Measurements from ENCODE around the gene ZAP70.
"Not testable (repeated sequence)": the region's sequence is repeated elsewhere in the genome, so short reads cannot be mapped to it uniquely, and the experiment has no call there.

ZAP70 gene

DNA sequence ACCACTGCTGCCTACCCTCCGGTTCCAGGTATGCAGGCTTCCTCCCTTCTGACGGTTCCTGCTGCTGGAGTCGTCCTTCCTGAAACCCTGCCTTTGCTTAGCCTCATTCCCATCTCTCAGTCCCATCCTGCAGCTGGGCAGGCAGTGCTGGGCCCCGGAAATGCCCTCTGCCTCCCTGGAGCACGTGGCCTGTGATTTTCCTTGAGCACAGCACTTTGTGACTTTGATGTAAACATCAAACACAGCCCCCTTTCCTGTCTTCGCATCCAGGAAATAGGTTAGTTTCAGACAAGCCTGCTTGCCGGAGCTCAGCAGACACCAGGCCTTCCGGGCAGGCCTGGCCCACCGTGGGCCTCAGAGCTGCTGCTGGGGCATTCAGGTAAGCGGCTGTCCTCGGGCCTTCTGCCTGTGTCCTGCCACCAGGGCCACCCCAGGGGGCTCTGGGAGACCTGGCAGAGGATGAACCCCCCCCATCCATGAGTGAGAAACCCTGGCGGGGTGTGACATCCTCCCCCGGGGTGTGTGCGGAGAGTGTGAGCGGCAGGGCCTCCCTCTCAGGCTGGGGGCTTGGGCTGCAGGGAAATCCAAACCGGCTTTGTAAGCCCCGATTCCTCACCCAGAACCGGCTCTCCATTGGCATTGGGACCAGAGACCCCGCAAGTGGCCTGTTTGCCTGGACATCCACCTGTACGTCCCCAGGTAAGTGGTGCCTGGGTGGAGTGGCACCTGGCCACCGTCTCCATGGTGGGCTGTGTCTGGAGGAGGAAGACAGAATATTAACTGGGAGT is at the start of gene ZAP70:
Gene ZAP70 (plus strand): TSS at position 281 of the 788 bp plus-strand sequence. CDS start 10,461 bp downstream, outside the sequence.
- DNase-seq (ENCODE audit: low read depth), result peak; percentile 54

DNA sequence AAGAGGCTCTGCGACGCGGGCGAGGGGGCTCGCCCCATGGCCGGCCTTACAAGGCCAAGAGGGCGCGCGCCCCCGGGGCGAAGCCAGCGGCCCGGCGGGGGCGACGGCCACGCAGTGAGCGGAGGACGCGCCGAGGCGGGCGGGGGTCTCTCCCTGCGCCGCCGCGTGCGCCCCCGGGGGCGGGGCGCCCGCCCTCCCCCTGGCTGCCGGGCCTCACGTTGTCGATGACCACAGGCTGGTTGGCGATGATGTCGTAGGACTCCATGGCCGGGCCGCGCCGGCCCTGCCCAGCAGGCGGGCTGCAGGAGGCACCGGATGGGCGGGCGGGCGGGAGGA is 49.8 kb upstream of the ZAP70 start:
- DNase-seq (ENCODE audit: low read depth), result no peak

DNA sequence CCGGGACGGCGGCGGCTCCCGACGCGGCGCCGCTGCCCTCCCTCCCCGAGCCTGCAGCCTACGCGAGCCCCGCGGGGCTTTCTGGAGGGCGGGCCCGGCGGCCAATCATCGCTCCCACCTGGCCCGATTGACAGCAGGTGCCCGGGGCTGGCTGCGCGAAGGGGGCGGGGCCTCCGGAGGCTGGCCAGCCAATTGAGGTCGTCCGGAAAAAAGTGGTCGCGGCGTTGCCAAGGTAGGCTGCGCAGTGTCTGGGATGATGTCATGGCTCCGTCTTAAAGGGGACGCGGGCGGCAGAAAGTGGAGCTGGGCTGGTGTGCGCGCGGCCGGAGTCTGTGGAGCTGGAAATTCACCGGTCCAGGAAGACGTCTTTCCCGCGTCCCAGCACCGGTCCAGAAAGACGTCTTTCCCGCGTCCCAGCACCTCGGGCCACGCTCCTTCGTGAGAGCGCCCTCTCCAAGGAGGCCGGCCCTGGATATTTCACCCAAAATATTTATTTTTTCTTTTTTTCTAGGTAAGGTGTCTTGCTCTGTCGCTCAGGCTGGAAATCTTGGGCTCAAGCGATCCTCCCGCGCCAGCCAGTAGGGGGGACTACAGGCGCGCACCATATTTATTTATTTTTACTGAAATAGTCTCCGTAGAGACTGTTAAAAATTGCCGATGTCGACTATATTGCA is 49.3 kb upstream of the ZAP70 start, which contains the start of gene ACTR1B:
Gene ACTR1B (minus strand): TSS at position 83 of the 674 bp plus-strand sequence. CDS start 154 bp downstream, outside the sequence.
- DNase-seq (ENCODE audit: low read depth), result peak; percentile 98

DNA sequence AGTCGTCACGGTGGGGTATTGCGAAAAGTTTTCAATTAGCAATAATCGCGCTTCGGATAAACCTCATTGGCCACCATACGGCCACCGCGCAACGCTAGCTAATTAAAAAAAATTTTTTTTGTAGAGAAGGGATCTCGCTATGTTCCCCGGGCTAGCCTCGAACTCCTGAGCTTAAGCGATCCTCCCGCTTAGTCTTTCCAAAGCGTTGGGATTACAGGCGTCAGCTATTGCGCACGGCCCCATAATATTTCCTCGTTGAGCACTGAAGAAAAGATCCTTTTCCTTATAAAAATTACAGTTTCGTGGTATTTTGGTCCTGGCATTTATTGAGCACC is 48.8 kb upstream of the ZAP70 start:
- DNase-seq (ENCODE audit: low read depth), result no peak

DNA sequence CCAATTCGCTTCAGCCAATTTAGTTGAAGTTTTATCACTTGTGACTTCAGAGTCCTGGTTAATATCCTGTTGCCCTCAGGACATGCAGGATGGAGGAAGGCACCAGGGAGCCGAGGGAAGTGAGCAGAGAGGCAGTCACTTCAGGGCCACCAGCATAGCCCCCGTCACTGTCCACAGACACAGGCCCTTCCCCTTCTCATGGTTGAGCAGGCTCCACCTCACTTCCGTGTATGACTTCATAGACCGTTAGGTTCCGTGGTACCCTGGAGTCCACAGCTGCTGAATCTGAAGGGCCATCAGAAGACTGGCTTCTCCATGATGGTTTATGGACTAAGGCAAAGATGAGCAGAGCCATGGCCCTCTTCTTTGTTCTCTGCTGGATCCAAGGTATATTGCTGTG is 43.9 kb upstream of the ZAP70 start, which contains the start of gene C2orf92:
Gene C2orf92 (plus strand): TSS at position 266 of the 400 bp plus-strand sequence. CDS start 76 bp downstream, at position 342.
- no peak for DNase-seq (ENCODE audit: low read depth)

DNA sequence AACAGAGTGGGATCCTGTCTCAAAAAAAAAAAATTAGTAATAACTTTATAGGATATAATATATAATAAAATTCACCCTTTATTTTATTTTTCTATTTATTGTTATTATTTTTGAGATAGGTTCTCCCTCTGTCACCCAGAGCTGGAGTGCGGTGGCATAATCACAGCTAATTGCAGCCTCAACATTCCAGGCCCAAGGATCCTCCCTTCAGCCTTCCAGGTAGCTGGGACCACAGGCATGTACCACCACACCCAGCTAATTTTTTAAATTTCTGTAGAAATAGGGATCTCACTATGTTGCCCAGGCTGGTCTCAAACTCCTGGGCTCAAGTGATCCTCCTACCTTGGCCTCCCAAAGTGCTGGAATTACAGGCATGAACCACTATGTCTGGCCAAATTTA is 42.9 kb upstream of the ZAP70 start:
- DNase-seq (ENCODE audit: low read depth), result no peak

DNA sequence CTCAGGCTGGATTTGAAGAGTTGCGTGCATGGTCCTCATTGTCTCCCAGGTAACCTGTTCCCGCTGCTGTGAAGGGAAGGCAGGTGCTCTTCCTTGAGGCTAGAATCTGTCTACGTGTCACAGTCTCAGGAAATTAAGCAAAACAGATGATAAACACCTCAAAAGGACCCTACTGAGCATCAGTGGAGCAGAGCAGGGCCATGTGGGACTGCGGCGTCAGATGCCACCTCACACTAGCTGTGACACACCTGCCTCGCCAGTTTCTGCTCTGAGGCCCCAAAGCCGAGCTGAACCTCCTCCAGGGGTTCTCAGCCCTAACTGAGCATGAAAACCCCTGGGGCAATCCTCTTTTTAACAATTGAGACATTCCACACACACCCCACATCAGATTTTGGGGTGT is 41.9 kb upstream of the ZAP70 start:
- DNase-seq (ENCODE audit: low read depth), result no peak

DNA sequence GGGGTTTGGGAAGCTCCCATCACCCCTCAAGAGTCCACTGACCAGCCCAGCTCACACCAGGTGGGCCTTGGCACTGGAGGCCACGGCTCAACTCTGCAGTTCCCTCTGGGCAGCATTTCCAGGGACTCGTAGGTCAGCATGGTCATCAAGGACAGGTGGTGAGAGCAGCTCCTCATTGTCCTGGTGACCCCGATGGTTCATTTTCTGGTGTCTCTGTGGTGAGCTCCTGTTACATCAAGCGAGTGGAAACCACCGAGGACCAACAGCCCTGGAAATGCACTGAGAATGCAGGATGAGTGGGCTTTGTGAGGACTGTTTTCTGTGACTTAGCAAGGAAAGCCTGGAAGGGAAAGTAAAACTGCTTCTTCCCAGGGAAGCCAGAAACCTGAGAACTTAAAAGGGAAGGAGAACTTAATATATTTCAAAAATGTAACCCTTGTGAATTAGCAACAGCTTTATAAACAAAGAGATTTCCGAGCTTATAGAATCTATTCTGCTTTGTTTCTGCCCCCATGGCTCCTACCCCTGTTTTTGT is 40.7 kb upstream of the ZAP70 start:
- DNase-seq (ENCODE audit: low read depth), result not testable (repeated sequence)

DNA sequence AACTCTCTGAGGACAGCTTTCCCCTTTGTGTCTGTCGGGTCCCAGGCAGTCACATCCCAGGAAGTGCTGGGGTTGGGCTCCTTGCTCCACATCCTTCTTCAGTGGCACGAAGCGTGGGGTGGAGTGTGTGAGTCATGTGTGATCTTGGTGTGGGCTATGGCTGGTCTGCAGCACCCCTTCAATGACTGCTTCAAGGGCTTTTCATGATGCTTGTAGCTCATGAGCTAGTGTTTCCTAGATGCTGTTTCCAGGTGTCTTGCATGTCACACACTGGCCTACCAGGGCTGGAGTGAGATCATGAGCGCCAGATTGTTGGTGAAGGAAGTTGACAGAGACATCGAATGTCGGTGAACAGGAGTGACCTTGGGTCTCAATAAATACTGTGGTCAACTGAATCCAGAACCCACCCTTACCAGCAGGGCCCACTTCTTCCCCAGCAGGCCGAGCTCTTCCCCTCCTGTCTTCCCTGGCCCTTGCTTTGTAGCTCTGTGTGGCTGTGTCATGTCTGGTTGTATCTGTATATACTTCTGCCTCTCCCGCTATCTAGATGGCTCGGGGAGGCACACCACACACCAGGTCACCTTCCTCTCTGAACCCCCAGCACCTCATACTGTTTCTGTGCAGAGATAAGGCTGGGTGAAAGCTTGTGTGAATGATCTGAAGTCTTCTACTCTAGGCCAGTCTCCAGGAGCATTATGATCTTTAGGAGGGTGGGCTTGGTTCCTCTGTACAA is 40.0 kb upstream of the ZAP70 start:
- DNase-seq (ENCODE audit: low read depth), result peak; percentile 25

DNA sequence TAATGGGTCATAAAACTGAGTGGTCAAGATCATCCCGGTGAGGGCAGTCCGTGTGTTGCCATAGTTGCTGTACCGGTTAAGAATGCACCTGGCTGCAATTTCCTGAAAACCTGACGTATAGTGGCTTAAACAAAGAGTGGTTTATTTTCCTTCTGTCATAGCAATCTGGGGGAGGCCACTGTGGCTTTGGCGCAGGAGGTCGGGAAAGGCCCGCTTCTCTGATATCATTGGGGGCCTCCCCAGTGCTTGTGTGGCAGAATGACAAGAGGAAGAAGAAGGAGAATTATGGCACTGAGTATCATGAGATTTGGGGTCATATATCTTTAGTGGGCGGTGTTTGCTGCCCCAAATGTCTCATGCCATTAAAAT is 39.5 kb upstream of the ZAP70 start:
- peak; percentile 44 for DNase-seq (ENCODE audit: low read depth)

DNA sequence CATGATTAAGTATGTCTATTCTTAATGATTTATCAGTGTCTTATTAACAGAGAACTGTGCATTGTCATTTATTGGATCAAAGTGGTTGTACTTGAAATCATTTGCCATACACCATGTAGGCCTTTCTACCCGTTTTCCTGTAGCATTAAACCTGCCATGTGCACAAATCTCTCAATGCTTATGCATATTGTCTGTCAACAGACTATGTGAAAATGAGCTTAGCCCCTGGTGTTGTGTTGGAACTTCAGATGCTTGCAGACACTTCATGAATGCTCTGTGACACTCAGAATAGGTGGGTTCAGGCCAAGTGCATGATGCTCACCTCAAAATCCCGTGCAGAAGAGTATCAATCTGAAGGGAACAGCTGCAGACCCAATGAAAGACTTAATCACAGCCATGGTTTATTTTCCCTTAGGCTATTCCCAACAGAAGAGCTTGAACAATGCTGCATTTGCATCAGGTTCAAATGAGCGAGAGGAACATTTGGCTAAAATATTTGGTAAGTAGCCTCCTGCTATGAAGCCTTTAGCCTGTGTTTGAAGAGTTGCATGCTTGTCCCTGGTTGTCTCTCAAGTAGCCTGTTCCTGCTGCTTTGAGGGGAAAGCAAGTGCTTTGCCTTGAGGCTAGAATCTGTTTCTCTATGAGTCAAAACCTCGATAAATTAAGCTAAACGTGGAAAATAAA is 37.8 kb upstream of the ZAP70 start:
- DNase-seq (ENCODE audit: low read depth), result no peak

DNA sequence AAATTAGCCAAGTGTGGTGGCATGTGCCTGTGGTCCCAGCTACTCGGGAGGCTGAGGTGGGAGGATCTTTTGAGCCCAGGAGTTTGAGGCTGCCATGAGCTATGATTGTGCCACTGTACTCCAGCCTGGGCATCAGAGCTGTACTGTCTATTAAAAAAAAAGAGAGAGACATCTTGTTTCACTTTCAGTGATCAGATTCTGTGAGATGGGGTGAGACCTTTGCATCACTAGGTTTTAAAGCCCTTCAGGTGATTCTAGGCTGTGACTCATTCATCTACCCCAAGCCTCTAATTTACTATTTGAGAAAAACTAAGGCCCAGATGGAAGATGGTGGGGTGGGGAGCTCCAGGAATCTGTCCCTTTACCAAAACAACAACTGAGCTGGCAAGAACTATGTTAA is 36.8 kb upstream of the ZAP70 start:
- no peak for DNase-seq (ENCODE audit: low read depth)

DNA sequence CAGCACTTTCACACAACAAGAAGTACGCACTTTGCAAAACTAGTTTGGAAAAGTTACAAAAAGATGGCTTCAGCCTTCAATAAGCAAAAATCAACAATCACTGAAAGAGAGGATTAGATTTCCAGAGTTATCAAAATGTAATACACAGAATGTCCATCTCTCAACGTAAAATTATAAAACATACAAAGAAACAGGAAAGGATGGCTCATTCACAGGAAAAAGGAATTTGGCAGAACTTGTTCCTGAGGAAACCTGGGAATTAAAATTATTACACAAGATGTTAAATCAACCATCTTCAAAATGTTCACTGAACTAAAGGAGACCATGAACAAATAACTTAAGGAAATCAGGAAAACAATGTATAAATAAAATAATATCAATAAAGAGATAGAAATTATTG is 35.9 kb upstream of the ZAP70 start:
- no peak for DNase-seq (ENCODE audit: low read depth)

DNA sequence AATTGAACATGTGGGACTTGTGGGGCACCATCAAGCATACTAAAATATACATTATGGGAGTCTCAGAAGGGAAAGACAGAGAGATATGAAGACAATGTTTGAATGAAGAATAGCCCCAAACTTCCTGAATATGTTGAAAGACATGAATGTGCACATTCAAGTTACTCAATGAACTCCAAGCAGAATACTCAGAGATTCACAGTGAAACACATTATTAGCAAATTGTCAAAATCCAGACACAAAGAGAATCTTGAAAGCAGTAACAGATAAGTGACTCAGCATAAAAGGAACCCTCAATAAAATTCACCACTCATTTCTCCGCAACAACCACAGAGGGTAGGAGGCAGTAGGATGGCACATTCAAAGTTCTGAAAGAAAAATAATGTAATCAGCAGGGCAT is 35.1 kb upstream of the ZAP70 start:
- no peak for DNase-seq (ENCODE audit: low read depth)

DNA sequence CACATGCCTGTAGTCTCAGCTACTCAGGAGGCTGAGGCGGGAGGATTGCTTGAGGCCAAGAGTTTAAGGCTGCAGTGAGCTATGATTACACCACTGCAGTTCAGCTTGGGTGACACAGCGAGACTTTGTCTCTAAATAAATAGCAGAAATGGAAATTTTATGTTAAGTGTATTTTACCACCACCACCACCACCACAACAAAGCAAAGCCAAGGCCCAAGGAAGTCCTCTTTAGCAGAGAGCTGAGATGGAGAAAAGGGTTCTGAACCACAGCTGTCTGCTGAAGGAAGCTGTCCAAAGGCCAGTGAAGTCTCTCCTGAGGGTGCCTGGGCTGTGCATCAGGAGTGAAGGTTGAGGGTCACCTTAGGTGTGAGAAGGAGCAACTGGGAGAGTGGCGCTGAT is 26.1 kb upstream of the ZAP70 start:
- not testable (repeated sequence) for DNase-seq (ENCODE audit: low read depth)

DNA sequence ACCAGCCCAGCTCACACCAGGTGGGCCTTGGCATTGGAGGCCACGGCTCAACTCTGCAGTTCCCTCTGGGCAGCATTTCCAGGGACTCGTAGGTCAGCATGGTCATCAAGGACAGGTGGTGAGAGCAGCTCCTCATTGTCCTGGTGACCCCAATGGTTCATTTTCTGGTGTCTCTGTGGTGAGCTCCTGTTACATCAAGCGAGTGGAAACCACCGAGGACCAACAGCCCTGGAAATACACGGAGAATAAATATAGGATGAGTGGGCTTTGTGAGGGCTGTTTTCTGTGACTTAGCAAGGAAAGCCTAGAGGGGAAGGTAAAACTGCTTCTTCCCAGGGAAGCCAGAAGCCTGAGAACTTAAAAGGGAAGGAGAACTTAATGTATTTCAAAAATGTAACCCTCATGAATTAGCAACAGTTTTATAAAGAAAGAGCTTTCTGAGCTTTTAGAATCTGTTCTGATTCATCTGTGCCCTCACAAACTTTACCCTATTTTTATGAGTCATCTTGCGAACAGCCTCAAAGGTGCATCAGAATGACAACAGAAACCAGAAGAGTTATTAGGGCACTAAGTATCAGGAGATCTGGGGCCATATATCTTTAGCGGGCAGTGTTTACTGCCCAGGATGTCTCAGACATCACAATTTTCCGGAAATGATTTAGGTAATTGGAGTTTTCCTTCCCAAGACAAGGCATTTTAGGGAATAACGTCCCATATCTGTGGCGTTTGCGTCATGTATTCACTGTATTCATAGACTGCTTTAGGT is 25.1 kb upstream of the ZAP70 start:
- DNase-seq (ENCODE audit: low read depth), result no peak

DNA sequence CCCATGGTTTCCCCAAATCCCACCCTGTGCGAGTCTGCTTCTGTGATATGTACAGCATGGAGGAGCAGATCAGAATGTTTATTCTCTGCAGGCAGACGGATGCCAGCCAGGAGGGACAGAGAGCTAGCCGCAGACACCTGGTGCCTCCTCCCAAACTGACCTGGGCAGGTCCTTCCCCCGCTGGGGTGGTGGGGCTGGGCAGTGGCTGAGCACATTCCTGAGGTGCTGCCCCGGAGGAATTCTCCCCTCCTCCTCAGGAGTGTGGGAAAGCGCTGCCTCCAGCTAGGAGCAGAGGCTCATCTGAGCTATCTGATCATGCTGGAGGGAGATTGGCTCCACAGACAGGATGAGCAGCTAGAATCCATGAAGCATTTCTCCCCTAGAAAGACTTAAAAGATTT is 22.2 kb upstream of the ZAP70 start:
- no peak for DNase-seq (ENCODE audit: low read depth)

DNA sequence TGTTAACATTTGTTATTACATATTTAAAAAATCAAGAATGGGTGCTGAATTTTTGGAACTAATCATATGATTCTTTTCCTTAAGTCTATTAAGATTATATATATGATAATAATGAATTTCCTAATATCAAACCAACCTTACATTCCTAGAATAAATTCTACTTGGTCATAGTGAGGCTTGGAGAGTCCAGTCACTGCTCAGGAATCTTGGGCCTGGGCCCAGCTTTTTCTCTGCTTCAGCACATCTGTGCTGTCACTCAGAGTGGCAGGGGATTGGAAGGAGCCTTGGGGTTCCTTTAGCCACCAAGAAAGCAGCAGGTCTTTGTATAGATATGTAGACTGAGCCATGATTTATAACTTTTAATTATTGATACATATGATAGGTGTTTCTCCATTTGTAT is 19.9 kb upstream of the ZAP70 start:
- DNase-seq (ENCODE audit: low read depth), result no peak

DNA sequence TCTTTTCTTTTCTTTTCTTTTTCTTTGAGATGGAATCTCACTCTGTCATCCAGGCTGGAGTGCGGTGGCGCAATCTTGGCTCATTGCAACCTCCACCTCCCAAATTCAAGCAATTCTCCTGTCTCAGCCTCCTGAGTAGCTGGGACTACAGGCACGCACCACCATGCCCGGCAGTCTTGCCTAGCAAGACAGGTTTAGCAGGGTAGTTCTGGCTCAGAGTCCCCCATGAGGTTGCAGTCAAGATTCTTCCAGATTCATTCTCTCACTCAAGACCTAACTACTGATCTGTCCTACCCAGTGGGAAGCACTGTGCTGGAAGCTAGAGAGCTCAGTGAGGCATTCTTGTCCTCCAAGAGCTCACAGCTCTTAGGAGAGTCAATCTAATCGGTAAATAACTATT is 17.6 kb upstream of the ZAP70 start:
- DNase-seq (ENCODE audit: low read depth), result no peak

DNA sequence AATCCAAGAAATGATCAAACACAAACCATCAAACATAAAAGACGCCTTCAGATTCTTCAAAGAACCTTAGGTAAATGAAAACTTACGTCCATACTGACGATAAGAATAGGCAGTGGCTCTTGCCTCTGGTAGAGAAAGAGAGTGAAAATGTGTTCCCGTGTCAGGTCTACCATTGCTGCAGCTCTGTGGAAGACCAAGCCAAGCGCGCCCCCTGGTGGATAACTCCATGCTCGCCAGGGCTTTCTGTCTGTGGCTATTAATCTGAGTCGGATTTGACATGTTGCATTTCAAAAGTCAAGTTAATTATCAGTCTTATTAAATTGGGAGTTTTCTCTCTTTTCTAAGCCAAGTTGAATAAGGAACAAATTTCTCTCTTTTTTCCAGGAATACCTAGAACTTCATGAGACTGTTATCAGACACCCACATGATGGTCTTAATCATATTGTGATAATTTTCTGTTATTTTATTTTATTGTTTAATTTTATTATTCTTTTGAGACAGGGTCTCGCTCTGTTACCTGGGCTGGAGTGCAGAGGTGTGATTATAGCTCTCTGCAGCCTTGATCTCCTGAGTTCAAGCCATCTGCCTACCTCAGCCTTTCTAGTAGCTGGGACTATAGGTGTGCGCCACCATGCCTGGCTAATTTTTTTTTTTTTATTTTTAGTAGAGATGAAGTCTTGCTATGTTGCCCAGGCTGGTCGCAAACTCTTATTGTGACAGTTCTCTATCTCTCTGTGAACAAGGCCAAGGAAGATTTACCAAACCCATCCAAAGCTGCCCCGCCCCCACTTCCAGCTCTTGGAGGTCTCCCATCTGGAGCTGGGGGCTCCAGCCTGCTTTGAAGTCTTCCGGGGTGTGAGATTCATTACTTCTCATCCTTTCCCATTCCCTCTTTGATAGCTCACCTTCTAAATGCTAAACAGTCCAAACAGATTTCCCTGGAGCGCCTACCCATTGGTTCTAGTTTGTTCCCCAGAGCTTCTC is 15.8 kb upstream of the ZAP70 start:
- DNase-seq (ENCODE audit: low read depth), result peak; percentile 86
